Stimulated activated CD8-positive, alpha-beta memory T cell treated with anti-CD3 and anti-CD28 coated beads, Interleukin-12 subunit alpha, Interleukin-12 subunit beta, amount 100 ng/mL, for 4 hours (primary cell): ENCODE data around the gene PPY.
"Not testable (repeated sequence)": the region's sequence is repeated elsewhere in the genome, so short reads cannot be mapped to it uniquely, and the experiment has no call there.

ENCODE experiments used
- DNase-seq: peaks from one replicate; pipeline ENCODE4 v3.0.0-alpha.2; 2020; ENCODE audit warnings: low read depth

Gene PPY

GRCh38 chr17:43931062-43931571 is 11.2 kb downstream of the PPY start:
- no peak for DNase-seq

GRCh38 chr17:43928609-43929008 is 13.7 kb downstream of the PPY start:
- no peak for DNase-seq

GRCh38 chr17:43927929-43928328 is 14.3 kb downstream of the PPY start:
- not testable (repeated sequence) for DNase-seq

- DNase-seq: no peak
Measured at GRCh38 chr17:43927060-43927864, 15.0 kb downstream of the PPY start.

- DNase-seq: no peak
Measured at GRCh38 chr17:43924558-43924957, 17.7 kb downstream of the PPY start.

GRCh38 chr17:43920500-43921095 is 21.7 kb downstream of the PPY start:
- no peak for DNase-seq

GRCh38 chr17:43918026-43918389 is 24.3 kb downstream of the PPY start:
- no peak for DNase-seq

- peak; percentile 19 for DNase-seq
Measured at GRCh38 chr17:43917348-43918025, 24.8 kb downstream of the PPY start.

- no peak for DNase-seq
Measured at GRCh38 chr17:43917016-43917347, 25.3 kb downstream of the PPY start.

- no peak for DNase-seq
Measured at GRCh38 chr17:43916385-43916784, 25.9 kb downstream of the PPY start.

- no peak for DNase-seq
Measured at GRCh38 chr17:43915559-43915958, 26.7 kb downstream of the PPY start.

GRCh38 chr17:43914451-43914850 is 27.8 kb downstream of the PPY start:
- DNase-seq: no peak

- no peak for DNase-seq
Measured at GRCh38 chr17:43913584-43913983, 28.7 kb downstream of the PPY start.

GRCh38 chr17:43912635-43913304 is 29.5 kb downstream of the PPY start:
- DNase-seq: no peak

- DNase-seq: no peak
Measured at GRCh38 chr17:43911904-43912303, 30.4 kb downstream of the PPY start.

- no peak for DNase-seq
Measured at GRCh38 chr17:43909537-43910231, 32.6 kb downstream of the PPY start.

GRCh38 chr17:43907998-43908721 is 34.1 kb downstream of the PPY start:
- peak; percentile 24 for DNase-seq

GRCh38 chr17:43907425-43907981 is 34.8 kb downstream of the PPY start, which contains the start of gene MPP2:
TSS of gene MPP2 (minus strand) at chr17:43907536. CDS start at chr17:43904460, 3,076 bp downstream.
- peak; percentile 23 for DNase-seq

GRCh38 chr17:43906951-43907424 is 35.3 kb downstream of the PPY start:
- no peak for DNase-seq

GRCh38 chr17:43905985-43906852 is 36.1 kb downstream of the PPY start:
- no peak for DNase-seq
